Activated gamma-delta T cell treated with Interleukin-2 at 50 U/mL for 16 hours (primary cell): ENCODE data around the gene CFAP119.

Experiments used
- DNase-seq: peaks from one replicate; pipeline ENCODE4 v3.0.0-alpha.2; 2020

The CFAP119 gene

GRCh38 chr16:30780549-30780948, 18.7 kb upstream of the CFAP119 start:
- no peak for DNase-seq

GRCh38 chr16:30780021-30780420, 18.2 kb upstream of the CFAP119 start:
- no peak for DNase-seq

DNA sequence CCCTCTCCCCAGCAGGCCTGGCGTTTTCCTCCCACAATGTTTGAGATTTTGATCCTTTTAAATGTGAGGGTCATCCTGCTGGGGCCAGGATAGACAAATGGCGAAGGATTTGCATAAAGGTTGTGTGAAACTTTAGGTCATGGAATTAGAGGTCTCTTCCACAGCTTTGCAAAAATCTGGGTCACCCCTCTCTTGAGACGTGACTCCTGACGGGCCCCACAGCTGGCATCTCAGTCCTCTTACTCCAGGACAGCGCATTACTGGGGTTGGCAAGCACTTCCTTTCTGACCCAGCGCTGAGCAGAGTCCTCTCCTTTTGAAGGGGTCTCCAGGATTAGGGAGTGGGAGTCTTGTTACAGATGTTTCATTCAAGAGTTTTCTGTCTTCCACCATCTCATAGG, 17.7 kb upstream of the CFAP119 start:
- no peak for DNase-seq

DNA sequence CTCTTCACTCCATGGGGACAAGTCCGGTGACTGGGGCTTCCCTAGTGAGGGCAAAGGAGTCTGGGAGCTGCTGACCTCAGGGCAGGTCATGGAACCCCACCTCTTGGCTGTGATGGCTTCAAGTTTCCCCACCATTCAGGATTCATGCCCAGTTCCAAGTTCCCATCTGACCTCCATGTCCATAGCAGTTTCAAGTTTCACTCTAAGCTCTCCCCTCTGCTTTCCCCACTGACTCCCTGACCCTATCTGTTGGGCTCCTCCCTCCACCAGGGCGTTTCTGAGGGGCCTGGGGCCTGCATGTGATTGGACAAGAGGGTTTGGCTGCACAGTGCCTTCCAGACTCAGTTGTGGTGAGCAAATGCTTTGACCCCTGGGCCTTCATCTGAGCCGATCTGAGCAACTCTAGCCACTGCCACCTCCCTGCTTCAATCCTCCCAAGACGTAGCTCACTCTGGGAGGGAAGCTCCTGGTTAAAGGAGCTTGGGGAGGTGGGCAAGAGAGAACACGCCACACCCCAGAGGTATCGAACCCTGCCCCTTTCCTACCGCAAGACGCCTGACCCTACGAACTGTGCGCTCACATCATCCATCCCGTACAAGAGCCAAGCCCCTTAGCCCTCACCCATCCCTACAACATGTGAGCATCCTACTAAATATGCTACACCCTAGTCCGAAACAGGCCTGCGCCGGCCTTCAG, 16.8 kb upstream of the CFAP119 start:
- DNase-seq, result no peak

GRCh38 chr16:30777591-30778297, 15.9 kb upstream of the CFAP119 start:
- DNase-seq, result no peak

- DNase-seq, result peak; percentile 29
Observed at GRCh38 chr16:30775392-30776188, 13.7 kb upstream of the CFAP119 start.

GRCh38 chr16:30775131-30775391, 13.2 kb upstream of the CFAP119 start:
- no peak for DNase-seq

DNA sequence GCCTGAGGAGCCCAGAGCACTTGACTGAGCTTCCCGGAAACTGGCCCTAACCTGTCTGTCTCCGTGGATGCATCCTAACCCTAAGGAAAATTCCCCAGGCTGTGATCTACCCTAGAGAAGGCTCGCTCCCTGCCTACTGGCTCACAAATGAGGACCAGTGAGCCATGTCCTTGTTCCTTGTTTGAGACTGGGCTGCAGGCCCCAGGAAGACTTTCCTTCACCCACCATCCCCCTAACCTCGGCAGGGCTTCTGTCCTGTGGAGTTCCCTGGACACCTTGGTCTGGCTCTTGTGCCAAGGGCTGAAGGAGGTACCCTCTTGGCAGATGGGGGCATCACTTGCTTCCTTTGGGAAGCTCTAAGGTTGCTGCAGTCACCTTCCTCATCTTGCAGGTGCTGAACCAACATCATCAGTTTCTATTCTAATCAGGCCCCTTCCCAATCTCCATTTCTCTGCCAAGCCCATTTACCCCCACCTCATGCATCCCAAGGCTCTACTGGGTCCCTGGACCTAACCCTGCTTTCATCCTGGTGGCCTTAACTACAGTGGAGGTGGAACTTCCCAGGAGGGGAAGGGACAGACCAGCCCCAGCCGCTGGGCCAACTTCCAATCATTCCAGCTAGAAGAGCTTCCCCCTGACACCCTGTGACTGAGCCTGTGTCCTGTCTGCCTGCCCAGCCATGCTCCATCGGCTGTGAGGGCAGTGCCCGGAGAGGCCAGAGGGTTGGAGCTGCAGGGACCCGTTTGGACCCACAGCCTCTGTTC, 12.7 kb upstream of the CFAP119 start:
- no peak for DNase-seq

- no peak for DNase-seq
Observed at GRCh38 chr16:30773826-30774225, 12.0 kb upstream of the CFAP119 start.

- DNase-seq, result no peak
Observed at GRCh38 chr16:30771726-30772125, 9.9 kb upstream of the CFAP119 start.

- no peak for DNase-seq
Observed at GRCh38 chr16:30769379-30770089, 7.7 kb upstream of the CFAP119 start.

DNA sequence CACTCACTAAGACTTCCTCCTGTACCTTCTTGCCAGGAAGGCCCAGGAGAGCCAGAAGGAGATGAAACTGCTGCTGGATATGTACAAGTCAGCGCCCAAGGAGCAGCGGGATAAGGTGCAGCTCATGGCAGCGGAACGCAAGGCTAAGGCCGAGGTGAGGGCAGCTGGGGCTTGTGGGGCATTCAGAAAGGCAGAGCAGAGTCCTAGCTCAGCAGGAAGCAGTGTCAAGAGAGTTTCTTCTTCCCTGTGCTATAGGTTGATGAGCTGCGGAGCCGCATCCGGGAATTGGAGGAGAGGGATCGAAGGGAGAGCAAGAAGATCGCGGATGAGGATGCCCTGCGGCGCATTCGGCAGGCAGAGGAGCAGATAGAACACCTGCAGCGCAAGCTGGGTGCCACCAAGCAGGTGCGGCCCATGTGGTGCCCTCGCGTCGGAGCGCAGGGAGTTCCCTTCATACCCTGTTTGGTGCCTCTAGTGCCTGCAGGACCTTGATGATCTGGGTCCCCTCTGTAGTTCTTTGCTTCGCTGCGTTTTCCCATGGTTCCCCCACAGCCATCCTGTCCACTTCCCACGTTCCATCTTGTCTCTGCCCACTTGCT, 6.8 kb upstream of the CFAP119 start:
- DNase-seq, result no peak

GRCh38 chr16:30767767-30768465, 6.1 kb upstream of the CFAP119 start:
- DNase-seq, result peak; percentile 50

GRCh38 chr16:30766933-30767284, 5.0 kb upstream of the CFAP119 start:
- no peak for DNase-seq

GRCh38 chr16:30766206-30766932, 4.5 kb upstream of the CFAP119 start:
- no peak for DNase-seq

GRCh38 chr16:30764816-30765465, 3.1 kb upstream of the CFAP119 start:
- no peak for DNase-seq

DNA sequence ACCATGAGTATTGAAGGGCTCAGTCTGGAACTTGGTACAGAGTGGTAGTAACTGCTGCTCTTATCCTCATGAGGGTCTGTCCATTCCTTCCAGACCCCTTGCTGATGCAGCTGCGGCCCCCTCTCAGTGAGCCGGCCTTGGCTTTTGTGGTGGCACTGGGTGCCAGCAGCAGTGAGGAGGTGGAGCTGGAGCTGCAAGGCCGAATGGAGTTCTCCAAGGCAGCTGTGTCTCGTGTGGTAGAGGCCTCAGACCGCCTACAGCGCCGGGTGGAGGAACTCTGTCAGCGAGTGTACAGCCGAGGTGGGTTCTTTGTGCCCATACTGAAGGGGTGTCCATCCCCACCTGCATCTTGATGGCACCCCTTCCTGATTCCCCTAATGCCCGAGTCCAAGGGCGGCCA, 2.2 kb upstream of the CFAP119 start:
- DNase-seq, result no peak

DNA sequence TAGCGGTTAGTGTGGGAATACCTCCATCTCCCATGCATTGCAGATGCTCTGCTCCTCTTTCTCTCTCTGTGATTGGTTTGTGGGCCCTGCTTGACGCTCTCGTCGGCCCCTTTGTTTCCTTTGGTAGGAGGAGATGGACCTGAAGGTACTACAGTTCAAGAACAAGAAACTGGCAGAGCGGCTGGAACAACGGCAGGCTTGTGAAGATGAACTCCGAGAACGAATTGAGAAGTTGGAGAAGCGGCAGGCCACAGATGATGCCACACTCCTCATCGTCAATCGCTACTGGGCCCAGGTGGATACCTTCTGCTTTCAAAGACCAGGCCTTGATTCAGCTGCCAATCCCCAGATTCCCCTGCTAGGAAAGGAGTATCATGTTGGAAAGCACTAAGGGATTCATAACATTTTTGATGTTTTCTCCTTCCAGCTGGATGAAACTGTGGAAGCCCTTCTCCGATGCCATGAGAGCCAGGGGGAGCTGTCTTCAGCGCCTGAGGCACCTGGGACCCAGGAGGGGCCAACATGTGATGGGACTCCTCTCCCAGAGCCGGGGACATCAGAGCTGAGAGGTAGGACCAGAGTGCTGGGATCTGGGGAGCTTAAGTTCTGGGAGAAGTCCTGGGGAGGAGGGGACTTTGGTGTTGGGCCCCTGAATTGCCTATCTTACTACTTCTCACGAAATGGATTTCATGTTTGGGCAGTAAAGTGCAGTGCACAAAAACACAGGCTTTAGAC, 1.3 kb upstream of the CFAP119 start:
- no peak for DNase-seq

- peak; percentile 39 for DNase-seq
Observed at GRCh38 chr16:30761427-30761927, 385 bp downstream of the CFAP119 start.
